HEK293 (cell line): ENCODE results near the gene ROBO1.

Experiments
- ATF2 ChIP-seq: fragments of 450-650 bp; formaldehyde crosslinking; IDR thresholded peaks from 2 replicates; pipeline ENCODE4 v1.5.1; 2016; ENCODE audit warnings: missing biosample characterization, missing genetic modification characterization, low read depth
- BCL11B ChIP-seq: fragments of 450-650 bp; formaldehyde crosslinking; IDR thresholded peaks from 2 replicates; pipeline ENCODE4 v1.5.1; 2016; ENCODE audit warnings: low read depth, missing biosample characterization, missing genetic modification characterization
- FEZF1 ChIP-seq: fragments of 450-650 bp; formaldehyde crosslinking; IDR thresholded peaks from 2 replicates; pipeline ENCODE4 v1.5.1; 2016; ENCODE audit warnings: missing biosample characterization, missing genetic modification characterization
- HOXC10 ChIP-seq: sonication (generic); formaldehyde crosslinking; IDR thresholded peaks from 2 replicates; pipeline ENCODE4 v1.8.1; 2023; ENCODE audit warnings: mild to moderate bottlenecking, missing genetic modification reagents
- KLF10 ChIP-seq: fragments of 450-650 bp; IDR thresholded peaks from 2 replicates; pipeline ENCODE4 v1.5.1; 2018; ENCODE audit warnings: missing biosample characterization, mild to moderate bottlenecking, missing genetic modification characterization
- MZF1 ChIP-seq: fragments of 450-650 bp; formaldehyde crosslinking; IDR thresholded peaks from 2 replicates; pipeline ENCODE4 v1.5.1; 2017; ENCODE audit warnings: missing biosample characterization, missing genetic modification characterization, borderline replicate concordance
- PRDM1 ChIP-seq: fragments of 450-650 bp; formaldehyde crosslinking; IDR thresholded peaks from 2 replicates; pipeline ENCODE4; 2016; ENCODE audit warnings: missing biosample characterization, missing genetic modification characterization
- PRDM6 ChIP-seq: fragments of 450-650 bp; formaldehyde crosslinking; IDR thresholded peaks from 2 replicates; pipeline ENCODE4 v1.5.1; 2017; ENCODE audit warnings: missing biosample characterization, missing genetic modification characterization
- TRIM28 ChIP-seq: IDR thresholded peaks from 2 replicates; pipeline ENCODE4 v1.6.1; 2011; ENCODE audit warnings: low read length, control low read depth, borderline replicate concordance
- ZEB2 ChIP-seq: fragments of 450-650 bp; formaldehyde crosslinking; IDR thresholded peaks from 2 replicates; pipeline ENCODE4 v1.5.1; 2016; ENCODE audit warnings: missing biosample characterization, missing genetic modification characterization
- ZNF2 ChIP-seq: fragments of 450-650 bp; formaldehyde crosslinking; IDR thresholded peaks from 2 replicates; pipeline ENCODE4 v1.5.1; 2016; ENCODE audit warnings: missing biosample characterization, missing genetic modification characterization
- ZNF335 ChIP-seq: fragments of 450-650 bp; formaldehyde crosslinking; conservative IDR thresholded peaks from 2 replicates; pipeline ENCODE4 v1.5.1; 2016; ENCODE audit warnings: missing biosample characterization, missing genetic modification characterization
- ZNF366 ChIP-seq: fragments of 450-650 bp; formaldehyde crosslinking; conservative IDR thresholded peaks from 2 replicates; pipeline ENCODE4 v1.5.1; 2016; ENCODE audit warnings: missing biosample characterization, missing genetic modification characterization
- ZNF600 ChIP-seq: fragments of 450-650 bp; formaldehyde crosslinking; IDR thresholded peaks from 2 replicates; pipeline ENCODE4 v1.5.1; 2016; ENCODE audit warnings: missing biosample characterization, missing genetic modification characterization
- ZNF621 ChIP-seq: fragments of 450-650 bp; formaldehyde crosslinking; IDR thresholded peaks from 2 replicates; pipeline ENCODE4 v1.5.1; 2017; ENCODE audit warnings: missing biosample characterization, missing genetic modification characterization
- ZNF692 ChIP-seq: fragments of 450-650 bp; formaldehyde crosslinking; IDR thresholded peaks from 2 replicates; pipeline ENCODE4 v1.5.1; 2016; ENCODE audit warnings: missing biosample characterization, missing genetic modification characterization
- ZNF707 ChIP-seq: fragments of 450-650 bp; formaldehyde crosslinking; IDR thresholded peaks from 2 replicates; pipeline ENCODE4 v1.5.1; 2016; ENCODE audit warnings: missing biosample characterization, missing genetic modification characterization
- TF ChIP-seq, protein P1 (sequence below): fragments of 450-650 bp; formaldehyde crosslinking; optimal IDR thresholded peaks from 2 replicates; pipeline ENCODE3; 2016; ENCODE audit warnings: missing biosample characterization, mild to moderate bottlenecking, missing genetic modification characterization
- TF ChIP-seq, protein P2 (sequence below): fragments of 450-650 bp; formaldehyde crosslinking; IDR thresholded peaks from 2 replicates; pipeline ENCODE4 v1.5.1; 2016; ENCODE audit warnings: missing biosample characterization, missing genetic modification characterization, borderline replicate concordance

Gene ROBO1

DNA sequence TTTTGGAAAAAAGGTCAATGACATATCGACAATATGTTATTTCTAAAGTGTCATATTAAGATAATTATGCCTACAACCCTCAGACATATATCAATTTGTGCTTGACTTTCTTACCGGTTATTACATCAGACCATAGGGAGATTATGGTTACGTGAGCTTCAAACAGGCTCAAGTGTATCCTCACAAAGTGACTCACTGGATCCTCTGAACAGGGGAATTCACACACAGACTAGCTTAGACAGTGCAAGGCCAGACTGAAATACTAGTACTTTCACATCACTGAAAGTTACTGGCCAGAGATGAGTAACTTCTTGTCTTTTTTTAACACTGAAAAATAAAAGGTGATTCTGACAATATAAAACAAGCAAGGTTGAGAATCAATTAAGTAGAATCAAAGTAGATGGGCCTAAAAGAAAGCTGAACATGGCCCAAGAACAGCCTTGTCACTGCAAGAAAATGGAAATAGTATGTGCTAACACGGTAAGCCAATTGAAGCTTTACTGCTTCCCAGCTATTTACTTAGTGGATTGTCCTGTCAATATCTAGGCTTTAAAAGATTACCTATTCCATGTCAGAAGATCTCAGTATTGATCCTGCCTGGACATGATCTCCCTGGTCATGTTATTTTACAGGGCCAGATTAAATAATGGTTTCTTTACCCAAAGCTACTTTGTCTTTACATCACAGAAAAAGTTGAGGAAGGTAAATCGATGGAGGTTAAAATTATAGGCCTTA is 848.6 kb downstream of the ROBO1 start (continued):
- TF ChIP-seq FEZF1 (tag by site-specific recombination) = peak; percentile 42; the same call in 1 of the 2 replicates
- TF ChIP-seq MZF1 (tag by site-specific recombination) = 0 out of 2 replicates have a peak, but pooled peaks have one; percentile 39
- TF ChIP-seq PRDM6 (tag by site-specific recombination) = peak; percentile 71; the same call in 1 of the 2 replicates
- no peak for TF ChIP-seq ZNF707 (tag by site-specific recombination)
- TF ChIP-seq KLF10 = no peak
- no peak for TF ChIP-seq ZNF621
- no peak for TF ChIP-seq HOXC10 (CRISPR knock-in tag)
- TF ChIP-seq ZNF692 = 0 out of 2 replicates have a peak, but pooled peaks have one; percentile 16
- peak; percentile 59; the same call in 1 of the 2 replicates for TF ChIP-seq ZEB2 (tag by site-specific recombination)
- peak; percentile 67; the same call in 1 of the 2 replicates for TF ChIP-seq ATF2 (tag by site-specific recombination)
- peak; percentile 84 for TF ChIP-seq PRDM1
- TF ChIP-seq ZNF366 (tag by site-specific recombination) = peak; percentile 35; the same call in 1 of the 2 replicates
- peak; percentile 64 for TF ChIP-seq ZNF600
- no peak for TF ChIP-seq BCL11B (tag by site-specific recombination)
- no peak; the same call in 1 of the 2 replicates for TF ChIP-seq ZNF335
- TF ChIP-seq, protein P1, sequence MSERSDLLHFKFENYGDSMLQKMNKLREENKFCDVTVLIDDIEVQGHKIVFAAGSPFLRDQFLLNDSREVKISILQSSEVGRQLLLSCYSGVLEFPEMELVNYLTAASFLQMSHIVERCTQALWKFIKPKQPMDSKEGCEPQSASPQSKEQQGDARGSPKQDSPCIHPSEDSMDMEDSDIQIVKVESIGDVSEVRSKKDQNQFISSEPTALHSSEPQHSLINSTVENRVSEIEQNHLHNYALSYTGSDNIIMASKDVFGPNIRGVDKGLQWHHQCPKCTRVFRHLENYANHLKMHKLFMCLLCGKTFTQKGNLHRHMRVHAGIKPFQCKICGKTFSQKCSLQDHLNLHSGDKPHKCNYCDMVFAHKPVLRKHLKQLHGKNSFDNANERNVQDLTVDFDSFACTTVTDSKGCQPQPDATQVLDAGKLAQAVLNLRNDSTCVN (tag by site-specific recombination) = no peak
- TF ChIP-seq, protein P2, sequence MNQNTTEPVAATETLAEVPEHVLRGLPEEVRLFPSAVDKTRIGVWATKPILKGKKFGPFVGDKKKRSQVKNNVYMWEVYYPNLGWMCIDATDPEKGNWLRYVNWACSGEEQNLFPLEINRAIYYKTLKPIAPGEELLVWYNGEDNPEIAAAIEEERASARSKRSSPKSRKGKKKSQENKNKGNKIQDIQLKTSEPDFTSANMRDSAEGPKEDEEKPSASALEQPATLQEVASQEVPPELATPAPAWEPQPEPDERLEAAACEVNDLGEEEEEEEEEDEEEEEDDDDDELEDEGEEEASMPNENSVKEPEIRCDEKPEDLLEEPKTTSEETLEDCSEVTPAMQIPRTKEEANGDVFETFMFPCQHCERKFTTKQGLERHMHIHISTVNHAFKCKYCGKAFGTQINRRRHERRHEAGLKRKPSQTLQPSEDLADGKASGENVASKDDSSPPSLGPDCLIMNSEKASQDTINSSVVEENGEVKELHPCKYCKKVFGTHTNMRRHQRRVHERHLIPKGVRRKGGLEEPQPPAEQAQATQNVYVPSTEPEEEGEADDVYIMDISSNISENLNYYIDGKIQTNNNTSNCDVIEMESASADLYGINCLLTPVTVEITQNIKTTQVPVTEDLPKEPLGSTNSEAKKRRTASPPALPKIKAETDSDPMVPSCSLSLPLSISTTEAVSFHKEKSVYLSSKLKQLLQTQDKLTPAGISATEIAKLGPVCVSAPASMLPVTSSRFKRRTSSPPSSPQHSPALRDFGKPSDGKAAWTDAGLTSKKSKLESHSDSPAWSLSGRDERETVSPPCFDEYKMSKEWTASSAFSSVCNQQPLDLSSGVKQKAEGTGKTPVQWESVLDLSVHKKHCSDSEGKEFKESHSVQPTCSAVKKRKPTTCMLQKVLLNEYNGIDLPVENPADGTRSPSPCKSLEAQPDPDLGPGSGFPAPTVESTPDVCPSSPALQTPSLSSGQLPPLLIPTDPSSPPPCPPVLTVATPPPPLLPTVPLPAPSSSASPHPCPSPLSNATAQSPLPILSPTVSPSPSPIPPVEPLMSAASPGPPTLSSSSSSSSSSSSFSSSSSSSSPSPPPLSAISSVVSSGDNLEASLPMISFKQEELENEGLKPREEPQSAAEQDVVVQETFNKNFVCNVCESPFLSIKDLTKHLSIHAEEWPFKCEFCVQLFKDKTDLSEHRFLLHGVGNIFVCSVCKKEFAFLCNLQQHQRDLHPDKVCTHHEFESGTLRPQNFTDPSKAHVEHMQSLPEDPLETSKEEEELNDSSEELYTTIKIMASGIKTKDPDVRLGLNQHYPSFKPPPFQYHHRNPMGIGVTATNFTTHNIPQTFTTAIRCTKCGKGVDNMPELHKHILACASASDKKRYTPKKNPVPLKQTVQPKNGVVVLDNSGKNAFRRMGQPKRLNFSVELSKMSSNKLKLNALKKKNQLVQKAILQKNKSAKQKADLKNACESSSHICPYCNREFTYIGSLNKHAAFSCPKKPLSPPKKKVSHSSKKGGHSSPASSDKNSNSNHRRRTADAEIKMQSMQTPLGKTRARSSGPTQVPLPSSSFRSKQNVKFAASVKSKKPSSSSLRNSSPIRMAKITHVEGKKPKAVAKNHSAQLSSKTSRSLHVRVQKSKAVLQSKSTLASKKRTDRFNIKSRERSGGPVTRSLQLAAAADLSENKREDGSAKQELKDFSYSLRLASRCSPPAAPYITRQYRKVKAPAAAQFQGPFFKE (tag by site-specific recombination) = no peak
- TF ChIP-seq ZNF2 (tag by site-specific recombination) = 0 out of 2 replicates have a peak, but pooled peaks have one; percentile 25
- peak; percentile 73; the same call in 1 of the 2 replicates for TF ChIP-seq TRIM28
